AG09319 (cell line): ENCODE data around the gene CPA4.

ENCODE experiments used
- DNase-seq: peaks from one replicate; pipeline ENCODE4 v3.0.0-alpha.2; 2010; ENCODE audit warnings: low read depth; ENCODE audit errors: extremely low read depth
- CTCF ChIP-seq: IDR thresholded peaks from 2 replicates; pipeline ENCODE4 v1.5.1; 2011; ENCODE audit warnings: low read depth, mild to moderate bottlenecking, inconsistent platforms, low read length, moderate library complexity

The CPA4 gene

GRCh38 chr7:130322615-130323014 is 29.7 kb downstream of the CPA4 start:
- no peak for DNase-seq
- no peak for TF ChIP-seq CTCF

GRCh38 chr7:130324306-130324943 is 31.5 kb downstream of the CPA4 start:
- TF ChIP-seq CTCF: no peak
- no peak for DNase-seq

DNA sequence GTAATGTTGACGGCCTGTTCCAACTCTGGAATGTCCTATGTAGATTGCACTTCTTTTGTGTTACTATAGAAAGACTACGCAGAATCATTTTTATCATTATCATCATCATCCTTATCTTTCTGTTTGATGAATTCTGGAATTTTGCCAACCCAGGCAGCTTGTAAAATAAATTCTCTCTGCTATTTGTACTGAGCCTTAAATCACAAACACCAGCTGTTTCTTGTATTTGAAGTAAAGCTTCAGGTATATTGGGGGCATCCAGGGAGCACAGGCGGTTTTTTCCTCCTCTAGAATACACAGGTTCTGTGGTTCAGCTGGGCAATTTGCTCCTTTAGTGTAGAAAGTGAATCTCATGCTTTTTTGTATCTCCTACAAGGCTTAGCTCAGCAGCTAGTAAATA is 36.7 kb downstream of the CPA4 start:
- no peak for TF ChIP-seq CTCF
- no peak for DNase-seq

DNA sequence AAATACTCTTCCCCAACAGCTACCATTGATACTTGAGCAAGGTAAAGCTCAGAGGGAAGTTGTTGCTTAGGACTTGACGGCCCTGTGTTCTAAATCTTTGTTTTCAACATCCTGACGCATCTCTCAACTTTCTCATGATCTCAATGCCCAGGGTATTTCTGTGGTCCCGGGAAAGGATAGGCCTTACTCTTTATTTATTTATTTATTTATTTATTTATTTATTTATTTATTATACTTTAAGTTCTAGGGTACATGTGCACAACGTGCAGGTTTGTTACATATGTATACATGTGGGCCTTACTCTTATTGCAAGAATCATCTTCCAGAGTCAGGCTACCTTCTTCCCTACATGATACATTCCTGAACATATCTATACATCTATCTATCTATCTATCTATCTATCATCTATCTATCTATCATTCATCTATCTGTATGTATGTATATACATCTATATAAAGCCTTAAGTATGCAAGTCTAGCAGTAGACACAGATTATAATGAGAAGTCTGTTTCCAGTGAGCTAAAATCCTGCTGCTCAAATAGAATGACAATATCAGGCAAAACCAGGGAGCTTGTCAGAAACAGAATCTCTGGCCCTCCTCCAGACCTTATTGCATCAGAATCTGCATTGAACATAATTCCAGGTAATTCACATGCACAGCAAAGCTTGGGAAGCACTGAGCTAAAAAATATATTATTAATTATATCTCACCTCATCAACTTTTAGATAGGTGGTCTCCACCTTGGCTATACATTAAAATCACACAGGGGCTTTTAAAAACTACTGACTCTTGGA is 39.5 kb downstream of the CPA4 start:
- no peak for DNase-seq
- no peak for TF ChIP-seq CTCF

DNA sequence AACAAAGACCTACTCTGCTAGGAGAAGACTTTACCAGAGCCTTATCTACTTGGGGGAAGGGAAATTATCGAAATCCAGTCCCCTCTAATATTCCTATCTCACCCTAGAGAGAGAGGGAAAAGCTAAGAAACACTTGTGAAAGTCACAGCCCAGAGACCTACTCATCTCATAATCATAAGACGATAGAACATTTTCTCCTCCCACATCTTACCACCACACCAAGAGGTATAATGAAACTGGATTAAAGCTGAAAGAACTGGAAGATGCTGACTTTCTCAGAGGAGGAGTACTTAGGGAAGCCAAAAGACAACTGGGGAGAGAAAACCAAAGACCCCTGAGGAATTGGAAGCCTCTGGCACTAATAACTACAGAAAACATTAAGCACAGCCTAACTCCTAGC is 40.9 kb downstream of the CPA4 start:
- DNase-seq: no peak
- no peak for TF ChIP-seq CTCF

- no peak for DNase-seq
- TF ChIP-seq CTCF: no peak
Measured at GRCh38 chr7:130334274-130334673, 41.3 kb downstream of the CPA4 start.

DNA sequence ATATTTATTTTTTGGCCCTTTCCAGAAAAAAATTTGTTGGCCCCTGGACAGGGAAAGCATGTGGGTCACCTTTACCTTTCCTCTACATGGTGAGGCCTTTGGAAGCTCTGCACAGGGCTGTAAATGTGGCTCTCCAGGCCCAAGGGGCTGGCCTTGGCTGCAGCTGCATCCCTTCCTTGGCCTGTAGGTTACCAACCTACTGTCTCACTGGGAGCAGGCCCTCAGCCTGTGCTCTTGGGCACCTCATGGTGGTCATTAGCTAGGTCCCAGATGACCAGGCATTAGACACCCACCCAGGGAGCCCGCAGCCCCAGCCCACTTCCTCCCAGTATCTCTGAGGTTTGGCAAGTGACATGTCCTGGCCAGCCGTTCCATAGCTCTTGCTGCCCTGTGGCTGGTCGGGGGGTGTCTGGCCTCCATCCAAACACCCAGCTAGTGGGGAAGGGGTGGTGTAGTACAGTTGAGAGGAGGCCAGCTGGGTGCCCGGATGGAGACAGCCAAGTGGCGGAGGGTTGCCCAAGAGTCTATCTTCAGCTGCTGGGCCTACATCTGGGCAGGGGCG is 44.5 kb downstream of the CPA4 start:
- TF ChIP-seq CTCF: no peak
- DNase-seq: no peak
